Thoracic aorta (tissue), 2 donors: ENCODE results near the gene PET100. TPM values are rescaled to one million over a fixed set of nuclear protein-coding genes. Genes with fewer than 3 reads are reported as not detected.

Experiments
- ATAC-seq: fragments of 150-250 bp; one replicate; pipeline ENCODE4 v1.8.0; 2017; ENCODE audit warnings: low read depth; ENCODE audit not compliant: insufficient number of reproducible peaks, low FRiP score
- DNase-seq: peaks from one replicate; pipeline ENCODE4 v3.0.0-alpha.2; 2020; ENCODE audit warnings: low spot score
- H3K27ac ChIP-seq, 2 donors: fragments of 200-600 bp; sonication (generic); 1 replicate in 1 of 2; 2 replicates in 1 of 2; pipeline ENCODE4 v1.5.1; 2016; ENCODE audit warnings: mild to moderate bottlenecking in 2 of 2, moderate library complexity in 2 of 2
- H3K27me3 ChIP-seq: fragments of 200-600 bp; sonication (generic); replicated peaks from 2 replicates; pipeline ENCODE4 v1.6.0; 2016; ENCODE audit warnings: mild to moderate bottlenecking; ENCODE audit not compliant: insufficient read depth
- H3K36me3 ChIP-seq: fragments of 200-600 bp; sonication (generic); one replicate; pipeline ENCODE4 v1.5.1; 2016
- H3K4me1 ChIP-seq, 2 donors: fragments of 200-600 bp; sonication (generic); 1 replicate in 1 of 2; 2 replicates in 1 of 2; pipeline versions ENCODE4 v1.5.1 to v1.6.0; 2016; ENCODE audit warnings: low read depth in 2 of 2, mild to moderate bottlenecking in 1 of 2; ENCODE audit not compliant: control insufficient read depth in 1 of 2
- H3K4me3 ChIP-seq: fragments of 200-600 bp; sonication (generic); 2 replicates; pipeline ENCODE4 v1.5.1; 2016; ENCODE audit warnings: mild to moderate bottlenecking
- H3K9me3 ChIP-seq: fragments of 200-600 bp; sonication (generic); 2 replicates; pipeline ENCODE4 v1.5.1; 2016
- total RNA-seq, 2 donors: library from RNA; depleted of rRNA; stranded (reverse); fragments of >200 nt; gene quantifications; one replicate each; pipeline versions ENCODE4 v1.1.0 to v1.2.3, GENCODE V29; 2016
- TF ChIP-seq, protein P1 (sequence below): fragments of 200-600 bp; sonication (generic); IDR thresholded peaks from one replicate; pipeline ENCODE4 v1.5.1; 2019; ENCODE audit warnings: antibody characterized with exemption

PET100 gene
- total RNA-seq, 2 donors from 2014 or later, result 4.5 to 11.9 TPM

DNA sequence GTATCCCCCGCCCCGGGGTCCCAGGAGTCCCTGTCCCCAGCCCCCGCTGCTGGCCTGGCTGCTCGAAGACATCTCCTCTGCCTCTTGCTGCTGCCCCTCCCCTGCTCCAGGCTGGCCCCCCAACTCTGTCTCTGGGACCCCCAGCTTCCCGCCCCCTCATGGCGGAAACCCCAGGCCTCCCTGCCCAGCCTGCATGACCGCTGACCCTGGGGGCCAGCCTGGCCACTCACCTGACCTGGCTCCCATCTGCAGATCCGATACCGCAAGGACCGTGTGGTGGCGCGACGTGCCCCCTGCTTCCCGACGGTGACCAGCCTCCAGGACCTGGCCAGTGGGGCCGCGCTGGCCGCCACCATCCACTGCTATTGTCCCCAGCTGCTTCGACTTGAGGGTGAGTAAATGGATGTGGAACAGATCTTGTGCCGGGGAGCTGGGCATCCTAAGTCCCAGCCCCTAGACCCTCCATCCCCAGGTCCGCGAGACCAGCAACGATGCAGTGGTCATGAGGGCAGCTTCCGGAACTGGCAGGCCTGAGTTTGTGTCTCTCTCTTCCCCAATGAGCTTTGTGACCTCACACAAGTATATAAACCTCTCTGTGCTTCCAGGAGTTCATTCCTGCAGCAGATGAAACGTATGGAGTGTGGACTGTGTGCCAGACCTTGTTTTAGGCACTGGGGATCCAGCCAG, 21.6 kb upstream of the PET100 start:
- ATAC-seq, result no peak
- Histone ChIP-seq H3K9me3 (no peaks in the 10 kb centered on the region), H3K4me1 (no peaks in the 10 kb centered on the region), H3K27me3 (no peaks in the 10 kb centered on the region), H3K4me3 (no peak overlapping the region), H3K36me3 (no peaks in the 10 kb centered on the region), H3K27ac (no peak overlapping the region)
- DNase-seq, result no peak
- TF ChIP-seq, protein P1, sequence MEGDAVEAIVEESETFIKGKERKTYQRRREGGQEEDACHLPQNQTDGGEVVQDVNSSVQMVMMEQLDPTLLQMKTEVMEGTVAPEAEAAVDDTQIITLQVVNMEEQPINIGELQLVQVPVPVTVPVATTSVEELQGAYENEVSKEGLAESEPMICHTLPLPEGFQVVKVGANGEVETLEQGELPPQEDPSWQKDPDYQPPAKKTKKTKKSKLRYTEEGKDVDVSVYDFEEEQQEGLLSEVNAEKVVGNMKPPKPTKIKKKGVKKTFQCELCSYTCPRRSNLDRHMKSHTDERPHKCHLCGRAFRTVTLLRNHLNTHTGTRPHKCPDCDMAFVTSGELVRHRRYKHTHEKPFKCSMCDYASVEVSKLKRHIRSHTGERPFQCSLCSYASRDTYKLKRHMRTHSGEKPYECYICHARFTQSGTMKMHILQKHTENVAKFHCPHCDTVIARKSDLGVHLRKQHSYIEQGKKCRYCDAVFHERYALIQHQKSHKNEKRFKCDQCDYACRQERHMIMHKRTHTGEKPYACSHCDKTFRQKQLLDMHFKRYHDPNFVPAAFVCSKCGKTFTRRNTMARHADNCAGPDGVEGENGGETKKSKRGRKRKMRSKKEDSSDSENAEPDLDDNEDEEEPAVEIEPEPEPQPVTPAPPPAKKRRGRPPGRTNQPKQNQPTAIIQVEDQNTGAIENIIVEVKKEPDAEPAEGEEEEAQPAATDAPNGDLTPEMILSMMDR, result no peak

DNA sequence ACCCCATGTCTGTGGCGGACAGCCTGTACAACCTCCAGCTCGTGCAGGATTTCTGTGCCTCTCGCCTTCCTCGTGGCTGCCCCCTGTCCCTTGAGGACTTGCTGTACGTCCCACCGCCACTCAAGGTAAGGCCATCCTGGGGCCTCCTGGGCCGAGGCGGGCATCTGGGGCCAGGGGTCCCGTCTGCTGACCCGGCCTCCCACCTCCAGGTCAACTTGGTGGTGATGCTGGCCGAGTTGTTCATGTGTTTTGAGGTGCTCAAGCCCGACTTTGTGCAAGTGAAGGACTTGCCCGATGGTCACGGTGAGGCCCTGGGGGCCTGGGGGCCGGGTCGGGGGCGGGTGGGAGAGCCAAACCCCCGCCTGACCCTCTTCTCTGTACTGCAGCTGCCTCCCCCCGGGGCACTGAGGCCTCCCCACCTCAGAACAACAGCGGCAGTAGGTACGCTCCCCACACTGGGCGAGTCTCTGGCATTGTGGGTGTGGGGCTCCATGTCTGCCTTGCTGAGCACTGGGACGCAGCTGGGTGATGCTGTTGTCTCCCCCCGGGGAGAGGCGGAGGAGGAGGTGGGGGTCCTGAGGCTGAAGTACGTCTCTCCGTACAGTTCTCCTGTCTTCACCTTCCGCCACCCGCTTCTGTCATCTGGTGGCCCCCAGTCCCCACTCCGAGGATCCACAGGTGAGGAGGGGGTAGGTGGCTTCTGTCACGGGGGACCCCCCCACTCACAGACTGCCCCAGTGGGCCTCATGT, 18.9 kb upstream of the PET100 start:
- no peaks in the 10 kb centered on the region for H3K36me3 ChIP-seq
- no peaks in the 10 kb centered on the region for H3K27me3 ChIP-seq
- no peak for DNase-seq
- H3K4me3 ChIP-seq, result no peak overlapping the region
- TF ChIP-seq, protein P1, result no peak
- no peak overlapping the region for H3K27ac ChIP-seq
- H3K9me3 ChIP-seq, result no peaks in the 10 kb centered on the region
- H3K4me1 ChIP-seq, result no peaks in the 10 kb centered on the region
- no peak for ATAC-seq

DNA sequence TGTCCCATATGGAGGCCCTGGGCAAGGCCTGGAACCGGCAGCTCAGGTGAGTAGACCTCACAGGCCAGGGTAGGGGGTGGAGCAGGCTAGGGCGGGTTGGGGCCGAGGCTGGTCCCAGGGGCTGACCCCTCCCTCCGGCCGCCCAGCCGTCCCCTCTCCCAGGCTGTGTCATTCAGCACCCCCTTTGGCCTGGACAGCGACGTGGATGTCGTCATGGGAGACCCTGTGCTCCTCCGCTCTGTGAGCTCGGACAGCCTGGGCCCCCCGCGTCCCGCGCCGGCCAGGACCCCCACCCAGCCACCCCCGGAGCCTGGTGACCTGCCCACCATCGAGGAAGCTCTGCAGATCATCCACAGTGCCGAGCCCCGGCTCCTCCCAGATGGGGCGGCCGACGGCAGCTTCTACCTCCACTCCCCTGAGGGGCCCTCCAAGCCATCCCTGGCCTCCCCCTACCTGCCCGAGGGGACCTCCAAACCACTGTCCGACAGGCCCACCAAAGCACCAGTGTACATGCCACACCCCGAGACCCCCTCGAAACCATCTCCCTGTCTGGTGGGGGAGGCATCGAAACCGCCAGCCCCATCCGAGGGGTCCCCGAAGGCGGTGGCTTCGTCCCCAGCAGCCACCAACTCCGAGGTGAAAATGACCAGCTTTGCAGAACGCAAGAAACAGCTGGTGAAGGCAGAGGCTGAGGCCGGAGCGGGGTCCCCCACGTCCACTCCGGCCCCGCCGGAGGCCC, 17.9 kb upstream of the PET100 start:
- Histone ChIP-seq H3K9me3 (no peaks in the 10 kb centered on the region), H3K27me3 (no peaks in the 10 kb centered on the region), H3K4me3 (no peak overlapping the region), H3K27ac (no peak overlapping the region), H3K4me1 (no peaks in the 10 kb centered on the region), H3K36me3 (no peaks in the 10 kb centered on the region)
- TF ChIP-seq, protein P1, result no peak
- no peak for DNase-seq
- no peak for ATAC-seq

DNA sequence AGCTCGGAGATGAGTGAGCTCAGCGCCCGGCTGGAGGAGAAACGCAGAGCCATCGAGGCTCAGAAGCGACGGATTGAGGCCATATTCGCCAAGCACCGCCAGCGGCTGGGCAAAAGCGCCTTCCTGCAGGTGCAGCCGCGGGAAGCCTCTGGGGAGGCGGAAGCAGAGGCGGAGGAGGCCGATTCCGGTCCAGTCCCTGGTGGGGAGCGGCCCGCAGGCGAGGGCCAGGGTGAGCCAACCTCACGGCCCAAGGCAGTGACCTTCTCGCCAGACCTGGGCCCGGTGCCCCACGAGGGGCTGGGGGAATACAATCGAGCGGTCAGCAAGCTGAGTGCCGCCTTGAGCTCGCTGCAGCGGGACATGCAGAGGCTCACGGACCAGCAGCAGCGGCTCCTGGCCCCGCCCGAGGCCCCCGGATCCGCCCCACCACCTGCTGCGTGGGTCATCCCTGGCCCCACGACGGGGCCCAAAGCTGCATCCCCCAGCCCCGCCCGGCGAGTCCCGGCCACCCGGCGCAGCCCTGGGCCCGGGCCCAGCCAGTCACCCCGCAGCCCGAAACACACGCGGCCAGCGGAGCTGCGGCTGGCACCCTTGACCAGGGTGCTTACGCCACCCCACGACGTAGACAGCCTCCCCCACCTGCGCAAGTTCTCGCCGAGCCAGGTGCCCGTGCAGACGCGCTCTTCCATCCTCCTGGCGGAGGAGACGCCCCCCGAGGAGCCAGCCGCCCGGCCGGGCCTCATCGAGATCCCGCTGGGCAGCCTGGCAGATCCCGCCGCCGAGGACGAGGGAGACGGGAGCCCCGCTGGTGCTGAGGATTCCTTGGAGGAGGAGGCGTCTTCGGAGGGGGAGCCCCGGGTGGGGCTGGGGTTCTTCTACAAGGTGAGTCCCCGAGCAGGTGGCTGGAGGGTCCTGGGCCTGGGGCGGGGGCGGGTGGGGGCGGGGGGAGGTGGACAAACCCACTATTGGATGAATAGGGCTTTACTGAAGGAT, 17.0 kb upstream of the PET100 start:
- Histone ChIP-seq H3K27ac (no peak overlapping the region), H3K36me3 (no peaks in the 10 kb centered on the region), H3K9me3 (no peaks in the 10 kb centered on the region), H3K4me1 (no peaks in the 10 kb centered on the region), H3K4me3 (no peak overlapping the region), H3K27me3 (no peaks in the 10 kb centered on the region)
- no peak for ATAC-seq
- TF ChIP-seq, protein P1, result no peak
- no peak for DNase-seq
